SK-N-SH treated with all-trans-retinoic acid at 6 μM for 48 hours (cell line): ENCODE results near the gene TRAPPC4.
"Not testable (repeated sequence)": the region's sequence is repeated elsewhere in the genome, so short reads cannot be mapped to it uniquely, and the experiment has no call there.

Experiments
- ATAC-seq: fragments of 200-7000 bp; cut with Tn5 transposase; 3 replicates; pipeline ENCODE4 v1.9.1; 2020; ENCODE audit warnings: mild to moderate bottlenecking, moderate library complexity
- ARNTL ChIP-seq: fragments of 450-650 bp; formaldehyde crosslinking; IDR thresholded peaks from 2 replicates; pipeline ENCODE4 v1.5.0; 2020; ENCODE audit warnings: low read depth, mild to moderate bottlenecking, moderate library complexity, borderline replicate concordance
- BACH2 ChIP-seq: fragments of 250-450 bp; sonication (Bioruptor Pico); IDR thresholded peaks from 2 replicates; pipeline ENCODE4 v1.9.0; 2021; ENCODE audit warnings: mild to moderate bottlenecking, borderline replicate concordance
- ESRRG ChIP-seq: fragments of 250-450 bp; sonication (Bioruptor Pico); IDR thresholded peaks from 2 replicates; pipeline ENCODE4 v1.6.1; 2021; ENCODE audit warnings: mild to moderate bottlenecking
- GLIS3 ChIP-seq: fragments of 250-450 bp; sonication (Bioruptor Pico); IDR thresholded peaks from 2 replicates; pipeline ENCODE4 v1.5.0; 2020; ENCODE audit warnings: mild to moderate bottlenecking, moderate library complexity
- ISL1 ChIP-seq: fragments of 250-450 bp; sonication (Bioruptor Pico); IDR thresholded peaks from 2 replicates; pipeline ENCODE4 v2.1.2; 2022; ENCODE audit warnings: mild to moderate bottlenecking, moderate library complexity
- OSR1 ChIP-seq: fragments of 250-450 bp; sonication (Bioruptor Pico); IDR thresholded peaks from 2 replicates; pipeline ENCODE4 v1.8.0; 2022; ENCODE audit warnings: moderate library complexity, mild to moderate bottlenecking, inconsistent platforms
- PATZ1 ChIP-seq: fragments of 250-450 bp; sonication (Bioruptor Pico); IDR thresholded peaks from 2 replicates; pipeline ENCODE4 v1.8.0; 2020; ENCODE audit warnings: mild to moderate bottlenecking, moderate library complexity, borderline replicate concordance
- POU6F1 ChIP-seq: fragments of 250-450 bp; sonication (Bioruptor Pico); IDR thresholded peaks from 2 replicates; pipeline ENCODE4 v1.8.0; 2021; ENCODE audit warnings: low read depth, mild to moderate bottlenecking, moderate library complexity, borderline replicate concordance
- PPARA ChIP-seq: fragments of 250-450 bp; sonication (Bioruptor Pico); IDR thresholded peaks from 2 replicates; pipeline ENCODE4 v1.5.0; 2020; ENCODE audit warnings: mild to moderate bottlenecking, borderline replicate concordance
- RARB ChIP-seq: fragments of 250-450 bp; sonication (Bioruptor Pico); IDR thresholded peaks from 2 replicates; pipeline ENCODE4 v1.8.0; 2021; ENCODE audit warnings: mild to moderate bottlenecking, moderate library complexity
- SNAI2 ChIP-seq: fragments of 250-450 bp; sonication (Bioruptor Pico); IDR thresholded peaks from 2 replicates; pipeline ENCODE4 v1.5.0; 2020; ENCODE audit warnings: mild to moderate bottlenecking, moderate library complexity
- TCF4 ChIP-seq: fragments of 250-450 bp; sonication (Bioruptor Pico); IDR thresholded peaks from 2 replicates; pipeline ENCODE4 v1.8.0; 2021; ENCODE audit warnings: mild to moderate bottlenecking, moderate library complexity, borderline replicate concordance
- TOX ChIP-seq: fragments of 250-450 bp; sonication (Bioruptor Pico); IDR thresholded peaks from 2 replicates; pipeline ENCODE4 v1.8.0; 2021; ENCODE audit warnings: mild to moderate bottlenecking, moderate library complexity, borderline replicate concordance
- TSHZ2 ChIP-seq: fragments of 250-450 bp; sonication (Bioruptor Pico); IDR thresholded peaks from 2 replicates; pipeline ENCODE4 v1.5.0; 2020; ENCODE audit warnings: mild to moderate bottlenecking, moderate library complexity
- ZC3H10 ChIP-seq: fragments of 250-450 bp; sonication (Bioruptor Pico); IDR thresholded peaks from 2 replicates; pipeline ENCODE4 v1.5.1; 2021; ENCODE audit warnings: mild to moderate bottlenecking, moderate library complexity
- ZFP3 ChIP-seq: fragments of 250-450 bp; sonication (Bioruptor Pico); IDR thresholded peaks from 2 replicates; pipeline ENCODE4 v1.5.0; 2020; ENCODE audit warnings: mild to moderate bottlenecking, moderate library complexity
- ZNF565 ChIP-seq: fragments of 450-650 bp; formaldehyde crosslinking; conservative IDR thresholded peaks from 2 replicates; pipeline ENCODE4 v1.5.0; 2020; ENCODE audit warnings: low read depth, mild to moderate bottlenecking, moderate library complexity
- ZNF70 ChIP-seq: fragments of 450-650 bp; formaldehyde crosslinking; IDR thresholded peaks from 2 replicates; pipeline ENCODE4 v1.5.0; 2020; ENCODE audit warnings: mild to moderate bottlenecking, moderate library complexity
- ZNF8 ChIP-seq: fragments of 450-650 bp; formaldehyde crosslinking; IDR thresholded peaks from 2 replicates; pipeline ENCODE4 v1.5.0; 2020; ENCODE audit warnings: mild to moderate bottlenecking, moderate library complexity

TRAPPC4 gene

GRCh38 chr11:119018074-119018938 is at the start of gene TRAPPC4, which contains the start of gene RPS25:
TSS of gene TRAPPC4 (plus strand) at chr11:119018766. CDS start at chr11:119018796, 30 bp downstream.
TSS of gene RPS25 (minus strand) at chr11:119018343. CDS start at chr11:119018284, 59 bp downstream.
- TF ChIP-seq ESRRG (CRISPR knock-in tag), result no peak
- TF ChIP-seq TOX (CRISPR knock-in tag), result no peak
- no peak for TF ChIP-seq OSR1 (CRISPR knock-in tag)
- TF ChIP-seq TSHZ2 (CRISPR knock-in tag), result no peak
- peak; percentile 93 for ATAC-seq

- not testable (repeated sequence) for ATAC-seq
These were observed 49.1 kb upstream of the TRAPPC4 start for GRCh38 chr11:118969508-118969907.

- TF ChIP-seq BACH2 (no peak), RARB (CRISPR knock-in tag) (no peak), TCF4 (no peak), POU6F1 (no peak), ESRRG (CRISPR knock-in tag) (no peak), ZC3H10 (no peak), SNAI2 (CRISPR knock-in tag) (no peak)
- no peak for ATAC-seq
These were observed 46.9 kb upstream of the TRAPPC4 start, which contains the start of gene FOXR1 for GRCh38 chr11:118971646-118972045. TSS of gene FOXR1 (plus strand) at chr11:118971761. CDS start at chr11:118971932, 171 bp downstream.

- TF ChIP-seq PATZ1 (CRISPR knock-in tag) (no peak), GLIS3 (CRISPR knock-in tag) (no peak), TOX (CRISPR knock-in tag) (no peak), BACH2 (no peak), POU6F1 (no peak), TCF4 (no peak), RARB (CRISPR knock-in tag) (no peak), SNAI2 (CRISPR knock-in tag) (no peak), TSHZ2 (CRISPR knock-in tag) (no peak), ZNF8 (CRISPR knock-in tag) (no peak), PPARA (no peak), ISL1 (CRISPR knock-in tag) (no peak), ZNF565 (CRISPR knock-in tag) (no peak), ZNF70 (CRISPR knock-in tag) (no peak), ARNTL (CRISPR knock-in tag) (no peak), OSR1 (CRISPR knock-in tag) (no peak), ZC3H10 (no peak), ZFP3 (CRISPR knock-in tag) (no peak)
- ATAC-seq, result no peak
These were observed 44.6 kb upstream of the TRAPPC4 start for GRCh38 chr11:118973985-118974384.
